Fibroblast of lung (primary cell): Measurements from ENCODE around the gene ACYP2. TPM values are rescaled to one million over a fixed set of nuclear protein-coding genes. Genes with fewer than 3 reads are reported as not detected.

ENCODE experiments used
- DNase-seq, 2 donors: peaks; one replicate each; pipeline versions ENCODE4 v3.0.0 to v3.0.0-alpha.2; 2010; ENCODE audit warnings: low read depth in 2 of 2
- H2AFZ ChIP-seq: 2 replicates; pipeline ENCODE4 v1.5.1; 2012; ENCODE audit warnings: low read length, control low read depth, inconsistent platforms
- H3K27ac ChIP-seq: 2 replicates; pipeline ENCODE4 v1.5.1; 2011; ENCODE audit warnings: low read length, control low read depth; ENCODE audit not compliant: insufficient read depth
- H3K27me3 ChIP-seq: 2 replicates; pipeline ENCODE4 v1.5.1; 2011; ENCODE audit warnings: mild to moderate bottlenecking, low read length; ENCODE audit not compliant: control insufficient read depth, insufficient read depth
- H3K36me3 ChIP-seq: 2 replicates; pipeline ENCODE4 v1.5.1; 2011; ENCODE audit warnings: low read length; ENCODE audit not compliant: control insufficient read depth, insufficient read depth
- H3K4me1 ChIP-seq: 2 replicates; pipeline ENCODE4 v1.5.1; 2011; ENCODE audit warnings: low read length; ENCODE audit not compliant: control insufficient read depth, insufficient read depth; ENCODE audit errors: extremely low read depth
- H3K4me2 ChIP-seq: 2 replicates; pipeline ENCODE4 v1.5.1; 2011; ENCODE audit warnings: low read length, control low read depth; ENCODE audit not compliant: insufficient read depth; ENCODE audit errors: extremely low read depth
- H3K4me3 ChIP-seq, 4 experiments: fragments of 200-600 bp in 1 of 4; sonication (generic) in 1 of 4; replicated peaks in 1 of 4; 2 replicates each; pipeline ENCODE4 v1.5.1; 2011 to 2016; ENCODE audit warnings: low read length in 4 of 4, low read depth in 3 of 4, mild to moderate bottlenecking in 3 of 4, control low read depth in 2 of 4, inconsistent platforms in 1 of 4, mixed read lengths in 1 of 4; ENCODE audit not compliant: insufficient read depth in 1 of 4; ENCODE audit errors: control extremely low read depth in 1 of 4
- H3K79me2 ChIP-seq: 2 replicates; pipeline ENCODE4 v1.5.1; 2012; ENCODE audit warnings: mild to moderate bottlenecking, low read length, inconsistent platforms; ENCODE audit not compliant: control insufficient read depth, insufficient read depth
- H3K9ac ChIP-seq: 2 replicates; pipeline ENCODE4 v1.5.1; 2011; ENCODE audit warnings: mild to moderate bottlenecking, low read length, control low read depth; ENCODE audit not compliant: insufficient read depth
- H3K9me3 ChIP-seq: 2 replicates; pipeline ENCODE4 v1.5.1; 2012; ENCODE audit warnings: low read depth, low read length; ENCODE audit not compliant: control insufficient read depth, insufficient read depth
- H4K20me1 ChIP-seq: 2 replicates; pipeline ENCODE4 v1.5.1; 2011; ENCODE audit warnings: low read length; ENCODE audit not compliant: control insufficient read depth, insufficient read depth; ENCODE audit errors: extremely low read depth
- EZH2 ChIP-seq: IDR thresholded peaks from 2 replicates; pipeline ENCODE4 v1.5.1; 2012; ENCODE audit warnings: low read length, control low read depth, mild to moderate bottlenecking; ENCODE audit errors: missing control alignments
- polyA plus RNA-seq, 2 donors: library from polyadenylated mRNA; depleted of rRNA in 1 of 2; stranded (reverse) in 1 of 2; unstranded in 1 of 2; fragments of >200 nt; gene quantifications; 2 replicates each; pipeline ENCODE4 v1.2.1, GENCODE V29; 2011 to 2012; ENCODE audit warnings: missing spikeins in 1 of 2
- total RNA-seq: library from RNA; depleted of rRNA; stranded (reverse); fragments of >200 nt; gene quantifications from 2 replicates; pipeline ENCODE4 v1.2.1, GENCODE V29; 2014
- TF ChIP-seq, protein P1 (sequence below), 2 donors: IDR thresholded peaks in 1 of 2; conservative IDR thresholded peaks in 1 of 2; 1 replicate in 1 of 2; 2 replicates in 1 of 2; pipeline ENCODE4 v1.5.1; 2011 to 2012; ENCODE audit warnings: low read length in 2 of 2, control low read depth in 1 of 2, inconsistent platforms in 1 of 2, low read depth in 1 of 2, mild to moderate bottlenecking in 1 of 2

ACYP2 gene
- total and polyA plus RNA-seq, 2 donors (not counting 1 experiment from before 2014, with no cell fraction given): 9.7 to 24.4 TPM

DNA sequence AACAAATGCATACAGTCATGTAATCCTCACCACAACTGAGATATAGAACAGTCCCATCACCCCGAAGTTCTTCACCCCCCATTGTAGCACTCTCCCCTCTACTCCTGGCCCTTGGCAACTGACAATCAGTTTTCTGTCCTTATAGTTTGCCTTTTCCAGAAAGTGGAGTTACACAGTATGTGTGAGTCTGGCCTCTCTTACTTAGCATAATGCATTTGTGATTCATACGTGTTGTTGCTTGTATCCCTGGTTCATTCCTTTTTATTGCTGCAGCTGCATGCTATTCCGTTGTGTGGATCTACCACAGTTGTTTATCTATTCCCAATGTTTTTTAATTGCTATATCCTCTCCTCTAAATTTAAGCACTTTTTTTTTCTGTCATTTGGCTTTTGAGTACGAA lies 17.6 kb downstream of the ACYP2 start:
- H3K4me1 ChIP-seq: no peaks in the 10 kb centered on the region
- no peak overlapping the region for H2AFZ ChIP-seq
- H3K79me2 ChIP-seq: no peaks in the 10 kb centered on the region
- no peak for TF ChIP-seq EZH2
- TF ChIP-seq, protein P1, sequence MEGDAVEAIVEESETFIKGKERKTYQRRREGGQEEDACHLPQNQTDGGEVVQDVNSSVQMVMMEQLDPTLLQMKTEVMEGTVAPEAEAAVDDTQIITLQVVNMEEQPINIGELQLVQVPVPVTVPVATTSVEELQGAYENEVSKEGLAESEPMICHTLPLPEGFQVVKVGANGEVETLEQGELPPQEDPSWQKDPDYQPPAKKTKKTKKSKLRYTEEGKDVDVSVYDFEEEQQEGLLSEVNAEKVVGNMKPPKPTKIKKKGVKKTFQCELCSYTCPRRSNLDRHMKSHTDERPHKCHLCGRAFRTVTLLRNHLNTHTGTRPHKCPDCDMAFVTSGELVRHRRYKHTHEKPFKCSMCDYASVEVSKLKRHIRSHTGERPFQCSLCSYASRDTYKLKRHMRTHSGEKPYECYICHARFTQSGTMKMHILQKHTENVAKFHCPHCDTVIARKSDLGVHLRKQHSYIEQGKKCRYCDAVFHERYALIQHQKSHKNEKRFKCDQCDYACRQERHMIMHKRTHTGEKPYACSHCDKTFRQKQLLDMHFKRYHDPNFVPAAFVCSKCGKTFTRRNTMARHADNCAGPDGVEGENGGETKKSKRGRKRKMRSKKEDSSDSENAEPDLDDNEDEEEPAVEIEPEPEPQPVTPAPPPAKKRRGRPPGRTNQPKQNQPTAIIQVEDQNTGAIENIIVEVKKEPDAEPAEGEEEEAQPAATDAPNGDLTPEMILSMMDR (conservative IDR thresholded peaks at IDR 0.05 in 1 of 2, IDR thresholded peaks at IDR 0.05 in 1 of 2; ENCODE audit: low read depth in 1 of 2, low read length in 2 of 2): no peak
- H3K27ac ChIP-seq: no peak overlapping the region
- no peaks in the 10 kb centered on the region for H3K36me3 ChIP-seq
- no peak overlapping the region for H3K4me2 ChIP-seq
- H3K9me3 ChIP-seq: no peaks in the 10 kb centered on the region
- no peak for DNase-seq
- H3K27me3 ChIP-seq: no peaks in the 10 kb centered on the region
- no peak overlapping the region for H3K9ac ChIP-seq
- no peak overlapping the region for H3K4me3 ChIP-seq
- no peaks in the 10 kb centered on the region for H4K20me1 ChIP-seq

DNA sequence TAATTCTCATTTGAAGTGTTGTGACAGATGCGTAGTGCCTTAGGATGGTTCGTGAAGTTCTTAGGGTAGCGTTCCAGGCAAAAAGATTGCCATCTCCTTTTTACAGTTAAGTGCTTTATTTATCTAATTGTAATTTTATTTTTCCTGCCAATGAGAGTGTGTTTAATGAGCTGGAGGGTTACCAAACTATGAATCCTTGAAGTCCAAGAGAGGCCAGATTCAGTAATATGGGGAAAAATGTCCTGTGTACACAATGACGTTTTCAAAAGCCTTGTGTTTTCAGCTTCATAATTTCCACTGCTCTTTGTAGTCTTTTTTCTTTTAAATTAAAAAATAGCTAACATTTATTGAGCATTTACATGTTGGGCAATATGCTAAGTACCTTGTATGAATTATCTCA lies 23.8 kb downstream of the ACYP2 start:
- Histone ChIP-seq H3K9ac (no peak overlapping the region), H3K36me3 (no peaks in the 10 kb centered on the region), H2AFZ (peak overlapping the region; percentile 35), H3K79me2 (no peaks in the 10 kb centered on the region), H4K20me1 (no peaks in the 10 kb centered on the region), H3K27me3 (no peaks in the 10 kb centered on the region), H3K27ac (no peak overlapping the region), H3K4me1 (no peaks in the 10 kb centered on the region), H3K9me3 (no peaks in the 10 kb centered on the region), H3K4me2 (no peak overlapping the region), H3K4me3 (no peak overlapping the region)
- DNase-seq: no peak
- TF ChIP-seq, protein P1 (conservative IDR thresholded peaks at IDR 0.05 in 1 of 2, IDR thresholded peaks at IDR 0.05 in 1 of 2; ENCODE audit: low read depth in 1 of 2, low read length in 2 of 2): no peak
- no peak for TF ChIP-seq EZH2

DNA sequence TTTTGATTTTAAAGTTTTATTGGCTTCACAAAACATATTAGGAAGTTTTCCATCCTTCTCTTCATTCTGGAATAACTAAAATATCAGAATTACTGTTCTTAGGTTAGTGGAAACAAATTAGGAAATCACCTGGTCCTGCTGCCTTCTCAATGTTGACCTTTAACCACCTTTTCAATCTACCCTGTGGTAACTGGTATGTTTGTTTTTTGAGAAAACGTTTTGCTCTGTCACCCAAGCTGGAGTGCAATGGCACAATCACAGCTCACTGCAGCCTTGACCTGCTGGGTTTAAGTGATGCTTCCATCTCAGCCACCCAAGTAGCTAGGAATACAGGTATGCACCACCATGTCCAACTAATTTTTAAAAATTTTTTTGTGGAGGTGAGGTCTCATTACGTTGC lies 28.4 kb downstream of the ACYP2 start:
- no peak for DNase-seq
- Histone ChIP-seq H3K4me3 (no peak overlapping the region), H3K4me2 (no peak overlapping the region), H3K9me3 (no peaks in the 10 kb centered on the region), H4K20me1 (no peaks in the 10 kb centered on the region), H3K36me3 (no peaks in the 10 kb centered on the region), H3K27me3 (no peaks in the 10 kb centered on the region), H3K4me1 (no peaks in the 10 kb centered on the region), H3K79me2 (no peaks in the 10 kb centered on the region), H2AFZ (no peak overlapping the region), H3K27ac (no peak overlapping the region), H3K9ac (no peak overlapping the region)
- TF ChIP-seq EZH2: no peak
- TF ChIP-seq, protein P1 (conservative IDR thresholded peaks at IDR 0.05 in 1 of 2, IDR thresholded peaks at IDR 0.05 in 1 of 2; ENCODE audit: low read depth in 1 of 2, low read length in 2 of 2): no peak
